ENCODE measurements around the gene PHRF1. TPM values are rescaled to one million over a fixed set of nuclear protein-coding genes. Genes with fewer than 3 reads are reported as not detected.

PHRF1 gene
- total and polyA plus RNA-seq, 5 donors from 2014 or later: 3.8 to 43.8 (median 5.5) TPM

DNA sequence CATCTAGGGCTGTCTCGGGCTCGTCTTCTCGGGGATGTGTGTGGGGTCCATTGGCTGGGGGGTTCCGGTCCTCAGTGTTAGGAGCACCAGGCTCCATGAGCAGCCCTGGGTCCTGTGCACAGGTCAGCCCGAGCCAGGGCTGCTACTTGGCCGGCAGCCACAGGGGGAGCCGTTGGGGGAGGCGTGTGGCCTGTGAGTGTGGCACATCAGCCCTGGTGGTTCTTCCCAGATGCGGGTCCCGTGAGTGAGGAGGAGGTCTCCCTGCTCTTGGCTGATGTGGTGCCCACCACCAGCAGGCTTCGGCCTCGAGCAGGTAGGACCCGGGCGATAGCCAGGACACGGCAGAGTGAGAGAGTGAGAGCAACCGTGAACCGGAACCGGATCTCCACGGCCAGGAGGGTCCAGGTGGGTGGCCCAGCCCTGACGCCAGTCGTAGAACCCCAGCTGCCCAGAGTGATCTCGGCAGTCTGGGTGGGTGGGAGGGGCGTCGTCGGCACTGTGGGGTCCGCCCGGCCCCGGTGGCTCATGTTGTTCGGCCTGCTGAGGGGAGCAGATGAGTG is 21.0 kb downstream of the PHRF1 start:
- H3K36me3 Mint-ChIP-seq: peaks cover 21% of the 10 kb centered on the region

DNA sequence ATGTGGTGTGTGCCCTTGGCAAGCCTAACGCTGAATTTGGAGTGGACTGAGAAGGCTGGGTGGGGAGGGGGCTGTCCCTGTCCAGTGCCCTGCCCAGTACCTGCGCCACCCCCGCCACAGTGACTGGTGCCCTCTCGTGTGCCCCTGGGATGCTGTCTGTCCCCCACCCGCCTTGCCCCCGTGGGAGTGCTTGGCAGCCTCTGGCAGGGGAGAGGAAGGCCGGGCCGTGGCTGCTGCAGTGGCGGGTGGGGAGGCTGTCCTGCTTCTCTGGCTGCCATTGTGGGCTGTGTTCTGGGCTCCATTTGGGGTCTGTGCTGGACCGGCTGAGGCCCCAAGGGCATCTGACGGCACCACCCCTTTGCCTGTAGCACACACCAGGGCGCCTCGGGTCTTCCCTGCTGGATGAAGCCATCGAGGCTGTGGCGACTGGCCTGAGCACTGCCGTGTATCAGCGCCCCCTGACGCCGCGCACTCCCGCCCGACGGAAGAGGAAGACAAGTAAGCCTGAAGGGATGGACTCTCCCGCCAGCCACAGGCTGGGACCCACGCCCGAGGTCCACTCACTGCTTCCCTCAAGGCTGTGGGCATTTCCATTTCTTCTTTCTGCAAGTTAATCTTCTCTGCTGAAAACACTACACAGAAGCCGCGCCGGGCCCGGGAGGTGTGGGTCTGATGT is 21.9 kb downstream of the PHRF1 start:
- Mint-ChIP-seq H3K36me3 (peaks cover 14% of the 10 kb centered on the region), H3K27ac (peak overlapping the region in 1 of 3 donors; percentile 36)

More for the DNA sequence above, 21.0 kb downstream of the PHRF1 start:
- H3K4me3 ChIP-seq (ENCODE audit: low read depth, low read length): no peak overlapping the region
- H3K27me3 ChIP-seq (ENCODE audit: control insufficient read depth, insufficient read depth, low read length): no peaks in the 10 kb centered on the region
- H3K9me3 Mint-ChIP-seq: no peaks in the 10 kb centered on the region
- H3K36me3 ChIP-seq (ENCODE audit: control insufficient read depth, insufficient read depth, low read length): peaks cover 83% of the 10 kb centered on the region
- no peaks in the 10 kb centered on the region for H3K4me1 ChIP-seq (ENCODE audit: control insufficient read depth, insufficient read depth, low read length, poor library complexity, severe bottlenecking)
- no peaks in the 10 kb centered on the region for H3K4me1 Mint-ChIP-seq
- no peak overlapping the region for H3K27ac Mint-ChIP-seq
- no peaks in the 10 kb centered on the region for H3K9me3 ChIP-seq (ENCODE audit: control insufficient read depth in 2 of 2, low read length in 2 of 2)
- no peaks in the 10 kb centered on the region for H3K27me3 Mint-ChIP-seq
- peak in 1 of 2 donors; percentile 24 for ATAC-seq (ENCODE audit: low read depth in 2 of 2)
- DNase-seq: no peak
- no peak overlapping the region for H3K27ac ChIP-seq (ENCODE audit: insufficient read depth, low read length, poor library complexity, severe bottlenecking)
- H3K4me3 Mint-ChIP-seq: no peak overlapping the region

DNA sequence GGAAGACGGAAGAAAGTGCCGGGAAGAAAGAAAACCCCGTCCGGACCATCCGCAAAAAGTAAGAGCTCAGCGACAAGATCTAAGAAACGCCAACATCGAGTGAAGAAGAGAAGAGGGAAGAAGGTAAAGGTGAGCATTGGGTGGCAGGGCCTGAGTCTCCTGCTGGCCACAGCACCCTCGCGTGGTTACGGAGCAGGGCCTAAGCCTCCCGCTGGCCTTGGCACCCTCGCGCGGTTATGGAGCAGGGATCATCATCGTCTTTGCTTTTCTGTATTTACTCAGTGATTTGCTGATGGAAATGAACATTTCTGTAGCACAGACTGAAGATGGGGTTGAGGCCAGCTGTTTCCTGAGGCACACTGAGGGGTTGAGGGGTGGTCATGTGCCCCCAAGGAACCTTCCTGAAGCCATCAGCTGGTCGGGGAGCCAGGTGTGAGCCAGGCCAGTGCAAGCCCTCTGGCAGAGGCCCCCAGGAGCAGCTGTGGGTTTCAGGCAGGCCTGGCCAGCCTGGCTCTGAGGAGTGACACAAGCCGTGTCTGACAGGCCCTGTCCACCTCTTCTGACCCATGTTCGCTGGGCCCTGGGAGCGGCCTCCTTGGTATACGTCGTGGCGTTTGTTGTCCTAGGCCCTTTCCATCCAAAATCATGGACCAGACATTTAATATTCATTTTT is 25.4 kb downstream of the PHRF1 start:
- Mint-ChIP-seq H3K36me3 (peaks cover 15% of the 10 kb centered on the region), H3K9me3 (no peaks in the 10 kb centered on the region), H3K27ac (no peak overlapping the region), H3K27me3 (no peaks in the 10 kb centered on the region), H3K4me3 (no peak overlapping the region), H3K4me1 (no peaks in the 10 kb centered on the region)
- peaks cover 75% of the 10 kb centered on the region for H3K36me3 ChIP-seq (ENCODE audit: control insufficient read depth, insufficient read depth, low read length)
- no peaks in the 10 kb centered on the region for H3K27me3 ChIP-seq (ENCODE audit: control insufficient read depth, insufficient read depth, low read length)
- H3K9me3 ChIP-seq (ENCODE audit: control insufficient read depth in 2 of 2, low read length in 2 of 2): no peaks in the 10 kb centered on the region
- no peak for ATAC-seq (ENCODE audit: low read depth in 2 of 2)
- H3K27ac ChIP-seq (ENCODE audit: insufficient read depth, low read length, poor library complexity, severe bottlenecking): no peak overlapping the region
- DNase-seq: no peak
- no peak overlapping the region for H3K4me3 ChIP-seq (ENCODE audit: low read depth, low read length)
- H3K4me1 ChIP-seq (ENCODE audit: control insufficient read depth, insufficient read depth, low read length, poor library complexity, severe bottlenecking): no peaks in the 10 kb centered on the region

More for the DNA sequence above, 21.9 kb downstream of the PHRF1 start:
- Mint-ChIP-seq H3K4me3 (no peak overlapping the region), H3K9me3 (no peaks in the 10 kb centered on the region), H3K27me3 (no peaks in the 10 kb centered on the region), H3K4me1 (no peaks in the 10 kb centered on the region)
- DNase-seq (no peak), ATAC-seq (ENCODE audit: low read depth in 2 of 2) (no peak)
- no peaks in the 10 kb centered on the region for H3K27me3 ChIP-seq (ENCODE audit: control insufficient read depth, insufficient read depth, low read length)
- peaks cover 81% of the 10 kb centered on the region for H3K36me3 ChIP-seq (ENCODE audit: control insufficient read depth, insufficient read depth, low read length)
- H3K9me3 ChIP-seq (ENCODE audit: control insufficient read depth in 2 of 2, low read length in 2 of 2): no peaks in the 10 kb centered on the region
- no peak overlapping the region for H3K27ac ChIP-seq (ENCODE audit: insufficient read depth, low read length, poor library complexity, severe bottlenecking)
- H3K4me1 ChIP-seq (ENCODE audit: control insufficient read depth, insufficient read depth, low read length, poor library complexity, severe bottlenecking): no peaks in the 10 kb centered on the region
- no peak overlapping the region for H3K4me3 ChIP-seq (ENCODE audit: low read depth, low read length)

DNA sequence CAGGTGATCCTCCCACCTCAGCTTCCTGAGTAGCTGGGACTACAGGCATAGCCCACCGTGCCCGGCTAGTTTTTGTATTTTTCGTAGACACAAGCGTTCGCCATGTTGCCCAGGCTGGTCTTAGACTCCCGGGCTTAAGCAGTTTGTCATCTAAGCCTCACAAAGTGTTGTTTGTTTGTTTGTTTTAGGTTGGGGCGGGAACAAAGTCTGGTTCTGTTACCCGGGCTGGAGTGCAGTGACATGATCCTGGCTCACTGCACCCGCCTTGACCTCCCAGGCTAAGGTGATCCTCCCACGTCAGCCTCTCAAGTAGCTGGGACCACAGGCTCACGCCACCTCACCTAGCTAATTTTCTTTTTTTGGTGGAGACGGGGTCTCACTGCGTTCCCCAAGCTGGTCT is 26.9 kb downstream of the PHRF1 start:
- no peak overlapping the region for H3K4me3 ChIP-seq (ENCODE audit: low read depth, low read length)
- no peak overlapping the region for H3K4me3 Mint-ChIP-seq
- no peaks in the 10 kb centered on the region for H3K27me3 Mint-ChIP-seq
- H3K4me1 ChIP-seq (ENCODE audit: control insufficient read depth, insufficient read depth, low read length, poor library complexity, severe bottlenecking): no peaks in the 10 kb centered on the region
- no peaks in the 10 kb centered on the region for H3K9me3 ChIP-seq (ENCODE audit: control insufficient read depth in 2 of 2, low read length in 2 of 2)
- H3K36me3 Mint-ChIP-seq: peaks cover 15% of the 10 kb centered on the region
- H3K4me1 Mint-ChIP-seq: no peaks in the 10 kb centered on the region
- DNase-seq (no peak), ATAC-seq (ENCODE audit: low read depth in 2 of 2) (no peak)
- H3K36me3 ChIP-seq (ENCODE audit: control insufficient read depth, insufficient read depth, low read length): peaks cover 76% of the 10 kb centered on the region
- H3K27me3 ChIP-seq (ENCODE audit: control insufficient read depth, insufficient read depth, low read length): no peaks in the 10 kb centered on the region
- no peak overlapping the region for H3K27ac ChIP-seq (ENCODE audit: insufficient read depth, low read length, poor library complexity, severe bottlenecking)
- no peaks in the 10 kb centered on the region for H3K9me3 Mint-ChIP-seq
- no peak overlapping the region for H3K27ac Mint-ChIP-seq

DNA sequence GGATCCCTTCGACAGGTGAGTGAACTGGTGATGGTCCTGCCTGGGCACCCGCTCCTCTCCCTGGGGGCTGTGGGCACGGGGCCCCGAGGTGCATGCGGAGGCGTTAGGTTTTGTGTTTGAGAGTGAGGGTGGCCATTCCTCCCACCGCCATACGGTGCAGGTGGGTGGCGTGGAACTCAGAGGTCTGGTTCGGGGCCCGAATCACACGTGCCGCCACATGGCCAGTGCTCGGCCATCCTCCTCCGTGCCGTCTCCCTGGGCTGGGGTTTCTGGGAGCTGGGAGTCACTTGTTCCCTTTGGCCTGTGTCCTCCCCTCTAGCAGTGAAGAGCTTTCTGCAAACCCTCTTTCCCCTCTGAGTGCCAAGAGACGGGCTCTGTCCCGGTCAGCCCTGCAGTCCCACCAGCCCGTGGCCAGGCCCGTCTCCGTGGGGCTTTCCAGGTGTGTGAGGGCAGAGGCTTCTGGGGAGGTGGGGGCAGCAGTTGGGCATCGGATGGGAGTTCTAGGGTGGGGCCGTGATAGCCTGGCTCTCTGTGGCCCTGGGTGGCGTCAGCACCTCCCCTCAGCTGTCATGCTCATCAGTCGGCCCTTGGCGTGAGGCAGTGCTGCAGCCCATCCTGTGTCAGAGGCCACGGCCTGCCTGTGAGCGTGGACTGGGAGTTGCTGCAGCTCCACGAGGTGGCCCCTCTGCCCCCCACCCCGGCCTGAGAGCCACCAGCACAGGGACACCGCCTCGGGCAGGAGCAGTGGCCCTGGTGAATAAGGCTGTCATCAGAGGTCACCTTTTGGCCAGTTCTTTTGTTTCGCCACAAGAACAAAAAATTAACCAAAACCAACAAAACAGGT is 29.2 kb downstream of the PHRF1 start:
- Histone ChIP-seq H3K4me3 (ENCODE audit: low read depth, low read length) (no peak overlapping the region), H3K27me3 (ENCODE audit: control insufficient read depth, insufficient read depth, low read length) (no peaks in the 10 kb centered on the region), H3K9me3 (ENCODE audit: control insufficient read depth in 2 of 2, low read length in 2 of 2) (no peaks in the 10 kb centered on the region), H3K4me1 (ENCODE audit: control insufficient read depth, insufficient read depth, low read length, poor library complexity, severe bottlenecking) (no peaks in the 10 kb centered on the region), H3K27ac (ENCODE audit: insufficient read depth, low read length, poor library complexity, severe bottlenecking) (no peak overlapping the region), H3K36me3 (ENCODE audit: control insufficient read depth, insufficient read depth, low read length) (peaks cover 74% of the 10 kb centered on the region)
- ATAC-seq (ENCODE audit: low read depth in 2 of 2): no peak
- Mint-ChIP-seq H3K36me3 (peaks cover 10% of the 10 kb centered on the region), H3K4me1 (no peaks in the 10 kb centered on the region), H3K4me3 (no peak overlapping the region), H3K9me3 (peaks cover 0 to 2% (median 0%) of the 10 kb centered on the region in 7 donors), H3K27me3 (no peaks in the 10 kb centered on the region), H3K27ac (no peak overlapping the region)
- DNase-seq: no peak

DNA sequence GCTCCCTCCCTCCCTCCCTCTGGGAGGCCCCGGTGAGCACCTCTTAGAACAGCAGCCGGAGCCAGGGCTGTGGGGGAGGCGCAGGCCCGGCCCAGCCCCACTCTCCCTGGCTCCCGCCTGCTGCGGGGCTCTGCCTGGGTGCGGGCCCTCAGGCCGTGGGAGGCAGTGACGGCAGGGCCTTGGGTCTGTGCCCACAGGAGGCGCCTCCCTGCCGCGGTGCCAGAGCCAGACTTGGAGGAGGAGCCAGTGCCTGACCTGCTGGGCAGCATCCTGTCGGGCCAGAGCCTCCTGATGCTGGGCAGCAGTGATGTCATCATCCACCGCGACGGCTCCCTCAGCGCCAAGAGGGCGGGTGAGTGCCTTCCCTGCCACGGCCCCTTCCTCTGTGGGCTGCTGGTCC is 30.0 kb downstream of the PHRF1 start:
- H3K36me3 Mint-ChIP-seq: peaks cover 10% of the 10 kb centered on the region
- H3K9me3 Mint-ChIP-seq: peaks cover 0 to 2% (median 0%) of the 10 kb centered on the region in 7 donors
- H3K4me3 Mint-ChIP-seq: no peak overlapping the region
- Histone ChIP-seq H3K9me3 (ENCODE audit: control insufficient read depth in 2 of 2, low read length in 2 of 2) (no peaks in the 10 kb centered on the region), H3K27ac (ENCODE audit: insufficient read depth, low read length, poor library complexity, severe bottlenecking) (no peak overlapping the region), H3K4me3 (ENCODE audit: low read depth, low read length) (no peak overlapping the region), H3K27me3 (ENCODE audit: control insufficient read depth, insufficient read depth, low read length) (no peaks in the 10 kb centered on the region), H3K36me3 (ENCODE audit: control insufficient read depth, insufficient read depth, low read length) (peaks cover 78% of the 10 kb centered on the region), H3K4me1 (ENCODE audit: control insufficient read depth, insufficient read depth, low read length, poor library complexity, severe bottlenecking) (no peaks in the 10 kb centered on the region)
- no peak for ATAC-seq (ENCODE audit: low read depth in 2 of 2)
- H3K4me1 Mint-ChIP-seq: no peaks in the 10 kb centered on the region
- H3K27me3 Mint-ChIP-seq: no peaks in the 10 kb centered on the region
- DNase-seq: no peak
- H3K27ac Mint-ChIP-seq: peak overlapping the region in 1 of 3 donors; percentile 32

DNA sequence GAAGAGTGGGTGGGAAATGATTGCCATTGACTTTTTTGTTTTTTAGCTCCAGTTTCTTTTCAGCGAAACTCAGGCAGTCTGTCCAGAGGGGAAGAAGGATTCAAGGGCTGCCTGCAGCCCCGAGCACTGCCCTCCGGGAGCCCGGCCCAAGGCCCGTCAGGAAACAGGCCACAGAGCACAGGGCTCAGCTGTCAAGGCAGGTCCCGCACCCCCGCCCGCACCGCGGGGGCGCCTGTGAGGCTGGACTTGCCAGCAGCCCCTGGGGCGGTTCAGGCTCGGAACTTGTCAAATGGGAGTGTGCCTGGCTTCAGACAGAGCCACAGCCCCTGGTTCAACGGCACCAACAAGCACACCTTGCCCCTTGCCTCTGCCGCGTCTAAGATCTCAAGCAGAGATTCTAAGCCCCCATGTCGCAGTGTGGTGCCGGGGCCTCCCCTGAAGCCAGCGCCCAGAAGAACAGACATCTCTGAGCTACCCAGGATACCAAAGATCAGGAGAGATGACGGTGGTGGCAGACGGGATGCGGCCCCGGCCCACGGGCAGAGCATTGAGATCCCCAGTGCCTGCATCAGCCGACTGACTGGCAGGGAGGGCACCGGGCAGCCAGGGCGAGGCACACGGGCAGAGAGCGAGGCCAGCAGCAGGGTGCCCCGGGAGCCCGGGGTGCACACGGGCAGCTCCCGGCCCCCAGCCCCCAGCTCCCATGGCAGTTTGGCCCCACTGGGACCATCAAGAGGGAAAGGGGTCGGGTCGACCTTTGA is 30.9 kb downstream of the PHRF1 start:
- Mint-ChIP-seq H3K9me3 (peaks cover 0 to 2% (median 0%) of the 10 kb centered on the region in 7 donors), H3K36me3 (peaks cover 7% of the 10 kb centered on the region), H3K4me3 (no peak overlapping the region), H3K27me3 (no peaks in the 10 kb centered on the region), H3K27ac (peak overlapping the region in 1 of 3 donors; percentile 9), H3K4me1 (peaks cover 0 to 4% (median under 1%) of the 10 kb centered on the region in 4 donors)
- Histone ChIP-seq H3K4me1 (ENCODE audit: control insufficient read depth, insufficient read depth, low read length, poor library complexity, severe bottlenecking) (no peaks in the 10 kb centered on the region), H3K9me3 (ENCODE audit: control insufficient read depth in 2 of 2, low read length in 2 of 2) (no peaks in the 10 kb centered on the region), H3K27me3 (ENCODE audit: control insufficient read depth, insufficient read depth, low read length) (no peaks in the 10 kb centered on the region), H3K36me3 (ENCODE audit: control insufficient read depth, insufficient read depth, low read length) (peaks cover 76% of the 10 kb centered on the region), H3K4me3 (ENCODE audit: low read depth, low read length) (no peak overlapping the region), H3K27ac (ENCODE audit: insufficient read depth, low read length, poor library complexity, severe bottlenecking) (no peak overlapping the region)
- DNase-seq (no peak), ATAC-seq (ENCODE audit: low read depth in 2 of 2) (no peak)

Measured in CD4-positive, CD25-positive, alpha-beta regulatory T cell (primary cell).